Measurements from ENCODE around the gene HTRA2.

DNA sequence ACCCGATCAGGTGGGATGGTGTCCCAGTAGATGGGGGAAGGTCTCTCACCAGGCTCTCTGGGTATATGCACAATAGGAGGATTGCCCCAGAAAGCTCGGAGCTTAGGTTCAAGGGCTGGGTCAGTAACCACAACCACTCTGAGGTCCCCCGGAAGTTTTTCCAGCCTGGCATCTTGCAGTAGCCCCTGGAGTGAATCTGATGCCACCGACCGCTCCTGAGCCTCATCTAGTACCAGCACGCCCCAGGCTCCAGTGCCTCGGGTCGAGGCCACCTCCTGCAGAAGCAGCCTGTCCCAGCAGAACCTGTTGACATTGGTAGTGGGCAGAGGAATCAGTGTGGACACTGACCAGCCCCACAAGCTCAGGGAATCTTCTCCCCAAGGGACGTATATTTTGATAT, 5.7 kb upstream of the HTRA2 start:
- TF ChIP-seq, protein P1, sequence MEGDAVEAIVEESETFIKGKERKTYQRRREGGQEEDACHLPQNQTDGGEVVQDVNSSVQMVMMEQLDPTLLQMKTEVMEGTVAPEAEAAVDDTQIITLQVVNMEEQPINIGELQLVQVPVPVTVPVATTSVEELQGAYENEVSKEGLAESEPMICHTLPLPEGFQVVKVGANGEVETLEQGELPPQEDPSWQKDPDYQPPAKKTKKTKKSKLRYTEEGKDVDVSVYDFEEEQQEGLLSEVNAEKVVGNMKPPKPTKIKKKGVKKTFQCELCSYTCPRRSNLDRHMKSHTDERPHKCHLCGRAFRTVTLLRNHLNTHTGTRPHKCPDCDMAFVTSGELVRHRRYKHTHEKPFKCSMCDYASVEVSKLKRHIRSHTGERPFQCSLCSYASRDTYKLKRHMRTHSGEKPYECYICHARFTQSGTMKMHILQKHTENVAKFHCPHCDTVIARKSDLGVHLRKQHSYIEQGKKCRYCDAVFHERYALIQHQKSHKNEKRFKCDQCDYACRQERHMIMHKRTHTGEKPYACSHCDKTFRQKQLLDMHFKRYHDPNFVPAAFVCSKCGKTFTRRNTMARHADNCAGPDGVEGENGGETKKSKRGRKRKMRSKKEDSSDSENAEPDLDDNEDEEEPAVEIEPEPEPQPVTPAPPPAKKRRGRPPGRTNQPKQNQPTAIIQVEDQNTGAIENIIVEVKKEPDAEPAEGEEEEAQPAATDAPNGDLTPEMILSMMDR (IDR thresholded peaks at IDR 0.05; ENCODE audit: borderline replicate concordance, extremely low read depth, low read length, poor library complexity, severe bottlenecking) = no peak
- TF ChIP-seq EZH2 (IDR thresholded peaks at IDR 0.05; ENCODE audit: borderline replicate concordance, low read depth, low read length, severe bottlenecking) = no peak

Data from DND-41 (cell line).